ENCODE measurements around the gene OR6K3.

Gene OR6K3, protein sequence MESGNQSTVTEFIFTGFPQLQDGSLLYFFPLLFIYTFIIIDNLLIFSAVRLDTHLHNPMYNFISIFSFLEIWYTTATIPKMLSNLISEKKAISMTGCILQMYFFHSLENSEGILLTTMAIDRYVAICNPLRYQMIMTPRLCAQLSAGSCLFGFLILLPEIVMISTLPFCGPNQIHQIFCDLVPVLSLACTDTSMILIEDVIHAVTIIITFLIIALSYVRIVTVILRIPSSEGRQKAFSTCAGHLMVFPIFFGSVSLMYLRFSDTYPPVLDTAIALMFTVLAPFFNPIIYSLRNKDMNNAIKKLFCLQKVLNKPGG

DNA sequence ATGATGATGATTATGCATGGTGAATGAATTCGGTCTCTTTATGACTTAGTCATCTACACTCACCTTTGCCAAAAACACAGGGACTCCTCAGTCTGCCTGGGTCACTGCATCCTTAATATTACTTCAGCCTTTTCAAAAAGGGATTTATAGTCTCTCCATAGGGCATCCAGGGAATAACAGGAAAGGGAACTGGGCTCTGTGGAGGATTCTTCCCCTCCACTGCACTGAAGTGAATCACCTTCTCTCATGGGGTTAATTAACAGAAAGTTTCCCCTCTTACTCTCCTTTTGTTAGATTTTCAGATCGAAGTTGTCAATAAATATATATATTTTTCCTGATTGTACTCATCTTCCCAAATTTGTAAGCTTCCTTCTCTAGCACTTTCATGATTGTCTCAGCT is at the start of gene OR6K3:
Gene OR6K3, minus strand, starts transcription at position 101 of the 400 bp plus-strand sequence. CDS start 2,605 bp downstream, outside the sequence.
- Histone ChIP-seq H2AFZ (ENCODE audit: low read length) (no peak within 1 kb of the TSS), H4K20me1 (ENCODE audit: insufficient read depth, low read length, poor library complexity, severe bottlenecking) (no peaks in the 10 kb centered on the region), H3K4me2 (ENCODE audit: low read depth, low read length, poor library complexity, severe bottlenecking) (no peak within 1 kb of the TSS), H3K9me2 (replicated peaks; ENCODE audit: low read depth, low read length) (no peaks in the 10 kb centered on the region), H3K9me3 (ENCODE audit: insufficient read depth, low read depth, low read length) (no peaks in the 10 kb centered on the region), H3K4me3 (ENCODE audit: low read length, poor library complexity, severe bottlenecking) (no peak within 1 kb of the TSS), H3K27me3 (ENCODE audit: insufficient read depth, low read length, poor library complexity, severe bottlenecking) (no peaks in the 10 kb centered on the region), H3K9ac (ENCODE audit: low read depth, low read length, poor library complexity, severe bottlenecking) (no peak within 1 kb of the TSS), H3K4me1 (ENCODE audit: insufficient read depth, low read length, poor library complexity, severe bottlenecking) (no peaks in the 10 kb centered on the region), H3F3A (ENCODE audit: low read depth) (no peaks in the 10 kb centered on the region), H3K36me3 (ENCODE audit: insufficient read depth, low read length) (no peaks in the 10 kb centered on the region), H3K79me2 (ENCODE audit: insufficient read depth, low read length) (no peaks in the 10 kb centered on the region)
- TF ChIP-seq, protein P1, sequence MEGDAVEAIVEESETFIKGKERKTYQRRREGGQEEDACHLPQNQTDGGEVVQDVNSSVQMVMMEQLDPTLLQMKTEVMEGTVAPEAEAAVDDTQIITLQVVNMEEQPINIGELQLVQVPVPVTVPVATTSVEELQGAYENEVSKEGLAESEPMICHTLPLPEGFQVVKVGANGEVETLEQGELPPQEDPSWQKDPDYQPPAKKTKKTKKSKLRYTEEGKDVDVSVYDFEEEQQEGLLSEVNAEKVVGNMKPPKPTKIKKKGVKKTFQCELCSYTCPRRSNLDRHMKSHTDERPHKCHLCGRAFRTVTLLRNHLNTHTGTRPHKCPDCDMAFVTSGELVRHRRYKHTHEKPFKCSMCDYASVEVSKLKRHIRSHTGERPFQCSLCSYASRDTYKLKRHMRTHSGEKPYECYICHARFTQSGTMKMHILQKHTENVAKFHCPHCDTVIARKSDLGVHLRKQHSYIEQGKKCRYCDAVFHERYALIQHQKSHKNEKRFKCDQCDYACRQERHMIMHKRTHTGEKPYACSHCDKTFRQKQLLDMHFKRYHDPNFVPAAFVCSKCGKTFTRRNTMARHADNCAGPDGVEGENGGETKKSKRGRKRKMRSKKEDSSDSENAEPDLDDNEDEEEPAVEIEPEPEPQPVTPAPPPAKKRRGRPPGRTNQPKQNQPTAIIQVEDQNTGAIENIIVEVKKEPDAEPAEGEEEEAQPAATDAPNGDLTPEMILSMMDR (conservative IDR thresholded peaks at IDR 0.05; ENCODE audit: low read length), result no peak
- TF ChIP-seq EZH2phosphoT487 (IDR thresholded peaks at IDR 0.05; ENCODE audit: borderline replicate concordance), result no peak

DNA sequence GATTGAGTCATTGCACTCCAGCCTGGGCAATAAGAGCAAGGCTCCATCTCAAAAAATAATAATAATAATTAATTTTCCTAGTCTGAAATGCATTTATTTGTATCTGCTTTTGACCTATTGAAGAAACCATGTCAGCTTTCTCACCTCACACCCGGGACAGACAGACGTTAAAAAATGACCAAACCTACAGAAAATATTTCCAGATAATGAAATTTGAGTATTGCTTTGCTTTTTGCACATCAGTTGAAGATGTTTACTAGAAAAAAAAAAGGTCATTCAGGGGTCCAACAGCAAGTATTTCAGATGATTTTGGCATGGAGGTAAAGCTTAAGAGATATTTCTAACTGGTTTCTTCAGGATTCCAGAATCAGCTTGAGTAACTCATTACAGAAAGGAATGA is 33.9 kb upstream of the OR6K3 start, which contains the start of gene OR6K6:
Gene OR6K6, plus strand, starts transcription at position 301 of the 400 bp plus-strand sequence. CDS start 168 bp downstream, outside the sequence.
- TF ChIP-seq EZH2phosphoT487 (IDR thresholded peaks at IDR 0.05; ENCODE audit: borderline replicate concordance), result no peak
- TF ChIP-seq, protein P1 (conservative IDR thresholded peaks at IDR 0.05; ENCODE audit: low read length), result no peak
- no peaks in the 10 kb centered on the region for H3F3A ChIP-seq (ENCODE audit: low read depth)
- H2AFZ ChIP-seq (ENCODE audit: low read length), result no peak within 1 kb of the TSS
- H3K9me2 ChIP-seq (replicated peaks; ENCODE audit: low read depth, low read length), result no peaks in the 10 kb centered on the region
- no peak within 1 kb of the TSS for H3K4me3 ChIP-seq (ENCODE audit: low read length, poor library complexity, severe bottlenecking)
- H3K4me2 ChIP-seq (ENCODE audit: low read depth, low read length, poor library complexity, severe bottlenecking), result no peak within 1 kb of the TSS
- H4K20me1 ChIP-seq (ENCODE audit: insufficient read depth, low read length, poor library complexity, severe bottlenecking), result no peaks in the 10 kb centered on the region
- no peaks in the 10 kb centered on the region for H3K9me3 ChIP-seq (ENCODE audit: insufficient read depth, low read depth, low read length)
- no peaks in the 10 kb centered on the region for H3K27me3 ChIP-seq (ENCODE audit: insufficient read depth, low read length, poor library complexity, severe bottlenecking)
- no peaks in the 10 kb centered on the region for H3K36me3 ChIP-seq (ENCODE audit: insufficient read depth, low read length)
- no peaks in the 10 kb centered on the region for H3K4me1 ChIP-seq (ENCODE audit: insufficient read depth, low read length, poor library complexity, severe bottlenecking)
- no peak within 1 kb of the TSS for H3K9ac ChIP-seq (ENCODE audit: low read depth, low read length, poor library complexity, severe bottlenecking)
- H3K79me2 ChIP-seq (ENCODE audit: insufficient read depth, low read length), result no peaks in the 10 kb centered on the region

DNA sequence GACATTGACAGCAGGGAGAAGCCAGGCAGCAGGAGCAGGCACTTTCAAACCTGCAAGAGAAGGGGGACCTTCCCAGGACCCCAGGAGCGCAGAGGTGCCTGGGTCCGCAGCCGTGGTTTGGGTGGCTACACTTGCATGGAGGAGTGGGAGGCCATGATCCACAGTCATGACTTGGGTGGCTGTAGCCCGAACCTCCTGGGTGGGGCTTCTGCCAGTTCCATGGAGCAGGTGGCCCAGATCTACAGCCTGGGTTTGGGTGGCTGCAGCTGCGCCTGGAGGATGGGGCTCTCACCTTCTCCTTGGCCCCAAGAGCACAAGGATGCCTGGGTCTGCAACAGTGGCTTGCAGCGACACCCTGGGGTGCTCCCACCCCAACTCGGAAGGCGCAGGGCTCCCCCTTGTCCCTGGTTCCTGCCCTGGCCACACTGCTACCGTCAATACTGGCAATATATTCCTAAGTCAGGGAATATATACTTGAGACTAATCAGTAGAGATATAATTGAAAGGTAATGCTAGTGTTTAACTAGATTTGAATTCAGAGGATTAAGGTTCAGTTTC is 31.7 kb upstream of the OR6K3 start:
- no peaks in the 10 kb centered on the region for H3F3A ChIP-seq (ENCODE audit: low read depth)
- H3K4me1 ChIP-seq (ENCODE audit: insufficient read depth, low read length, poor library complexity, severe bottlenecking), result no peaks in the 10 kb centered on the region
- no peak for TF ChIP-seq EZH2phosphoT487 (IDR thresholded peaks at IDR 0.05; ENCODE audit: borderline replicate concordance)
- TF ChIP-seq, protein P1 (conservative IDR thresholded peaks at IDR 0.05; ENCODE audit: low read length), result no peak
- no peaks in the 10 kb centered on the region for H3K27me3 ChIP-seq (ENCODE audit: insufficient read depth, low read length, poor library complexity, severe bottlenecking)
- H4K20me1 ChIP-seq (ENCODE audit: insufficient read depth, low read length, poor library complexity, severe bottlenecking), result no peaks in the 10 kb centered on the region
- no peak overlapping the region for H2AFZ ChIP-seq (ENCODE audit: low read length)
- H3K9me2 ChIP-seq (replicated peaks; ENCODE audit: low read depth, low read length), result no peaks in the 10 kb centered on the region
- H3K79me2 ChIP-seq (ENCODE audit: insufficient read depth, low read length), result no peaks in the 10 kb centered on the region
- H3K4me3 ChIP-seq (ENCODE audit: low read length, poor library complexity, severe bottlenecking), result no peak overlapping the region
- H3K9ac ChIP-seq (ENCODE audit: low read depth, low read length, poor library complexity, severe bottlenecking), result no peak overlapping the region
- H3K4me2 ChIP-seq (ENCODE audit: low read depth, low read length, poor library complexity, severe bottlenecking), result no peak overlapping the region
- no peaks in the 10 kb centered on the region for H3K36me3 ChIP-seq (ENCODE audit: insufficient read depth, low read length)
- H3K9me3 ChIP-seq (ENCODE audit: insufficient read depth, low read depth, low read length), result no peaks in the 10 kb centered on the region

All from Loucy (cell line).